ENCODE measurements around the gene FAN1. TPM values are rescaled to one million over a fixed set of nuclear protein-coding genes. Genes with fewer than 3 reads are reported as not detected.

FAN1 gene
- total and polyA plus RNA-seq, 2 donors (not counting 1 experiment from before 2014, with no cell fraction given): 10.6 to 21.3 TPM

- WGBS (ENCODE audit: insufficient coverage): 96% methylated on average over 5 of the region's 7 CpGs
- H3K27ac Mint-ChIP-seq: no peak overlapping the region
- CTCF ChIA-PET: interaction anchor here (1.3 to 1.9 kb wide), 2 partner anchors 16 to 176 kb away, joined by 4 to 6 read pairs; no protein-coding TSS in a partner anchor
Measured at GRCh38 chr15:30953183-30953582, 49.5 kb downstream of the FAN1 start.

More at GRCh38 chr15:30953183-30953582, 49.5 kb downstream of the FAN1 start:
- Histone ChIP-seq H3K36me3 (replicated peaks in 1 of 2; ENCODE audit: control extremely low read depth in 1 of 2, control insufficient read depth in 1 of 2, extremely low read depth in 1 of 2, insufficient read depth in 2 of 2, low read length in 1 of 2) (peaks cover 8 to 91% of the 10 kb centered on the region in 2 experiments), H3K4me2 (replicated peaks; ENCODE audit: low read depth, low read length, poor library complexity, severe bottlenecking) (no peak overlapping the region), H3K4me1 (ENCODE audit: control insufficient read depth in 2 of 2, insufficient read depth in 2 of 2, low read length in 2 of 2) (no peaks in the 10 kb centered on the region), H3K79me2 (ENCODE audit: control insufficient read depth, insufficient read depth, low read length) (no peaks in the 10 kb centered on the region), H3K27ac (ENCODE audit: low read length in 2 of 2) (no peak overlapping the region), H3K9ac (ENCODE audit: low read length) (no peak overlapping the region), H2AFZ (ENCODE audit: insufficient read depth, low read depth, low read length, poor library complexity, severe bottlenecking) (no peak overlapping the region), H3K27me3 (replicated peaks in 1 of 4; ENCODE audit: control extremely low read depth in 1 of 4, control insufficient read depth in 3 of 4, insufficient read depth in 4 of 4, low read length in 3 of 4) (no peaks in the 10 kb centered on the region), H3K4me3 (ENCODE audit: control extremely low read depth in 1 of 5, extremely low read depth in 1 of 5, insufficient read depth in 1 of 5, low read depth in 2 of 5, low read length in 4 of 5) (no peak overlapping the region), H3K9me3 (ENCODE audit: control extremely low read depth in 1 of 3, control insufficient read depth in 2 of 3, insufficient read depth in 1 of 3, low read length in 2 of 3) (no peaks in the 10 kb centered on the region), H4K20me1 (ENCODE audit: control insufficient read depth, insufficient read depth, low read length, poor library complexity, severe bottlenecking) (peaks cover 37% of the 10 kb centered on the region)
- no peaks in the 10 kb centered on the region for H3K27me3 Mint-ChIP-seq
- H3K9me3 Mint-ChIP-seq (ENCODE audit: insufficient read depth): no peaks in the 10 kb centered on the region
- no peak overlapping the region for H3K4me3 Mint-ChIP-seq
- POLR2A ChIA-PET: no interaction called here
- TF ChIP-seq CTCF (IDR thresholded peaks at IDR 0.05): no peak
- no peak for TF ChIP-seq EZH2 (IDR thresholded peaks at IDR 0.05; ENCODE audit: borderline replicate concordance, insufficient read depth, low read depth, low read length, poor library complexity, severe bottlenecking)
- no peak for DNase-seq
- H3K4me1 Mint-ChIP-seq: no peaks in the 10 kb centered on the region
- no peak for ATAC-seq (ENCODE audit: low read depth)
- intact Hi-C loops (cut with micrococcal nuclease): no loop called here

Data from B cell (primary cell).